Lung (tissue), 16 donors: ENCODE data around the gene ZNF568. TPM values are rescaled to one million over a fixed set of nuclear protein-coding genes. Genes with fewer than 3 reads are reported as not detected.
A peak's percentile ranks its signal among the peaks of the same experiment; 100 is the strongest.

Source experiments
- ATAC-seq: fragments of 200-7000 bp; cut with Tn5 transposase; one replicate; pipeline ENCODE4 v1.9.1; 2020; ENCODE audit warnings: moderate number of reproducible peaks; ENCODE audit not compliant: insufficient read depth, low FRiP score
- DNase-seq, 3 donors: peaks; one replicate each; pipeline ENCODE4 v3.0.0-alpha.2; 2013 to 2017
- H3K27ac ChIP-seq, 2 donors: one replicate each; pipeline ENCODE4 v1.5.1; 2013; ENCODE audit warnings: mild to moderate bottlenecking in 2 of 2, moderate library complexity in 2 of 2, control low read depth in 1 of 2, inconsistent platforms in 1 of 2, low read depth in 1 of 2, low read length in 1 of 2
- H3K27me3 ChIP-seq, 3 donors: one replicate each; pipeline ENCODE4 v1.5.1; 2013; ENCODE audit warnings: low read length in 2 of 3; ENCODE audit not compliant: control insufficient read depth in 3 of 3, insufficient read depth in 3 of 3
- H3K36me3 ChIP-seq, 4 donors: one replicate each; pipeline ENCODE4 v1.5.1; 2013; ENCODE audit warnings: low read length in 4 of 4, mild to moderate bottlenecking in 1 of 4, moderate library complexity in 1 of 4; ENCODE audit not compliant: control insufficient read depth in 4 of 4, insufficient read depth in 4 of 4
- H3K4me1 ChIP-seq, 5 donors: one replicate each; pipeline ENCODE4 v1.5.1; 2013; ENCODE audit warnings: low read length in 5 of 5, mild to moderate bottlenecking in 2 of 5, moderate library complexity in 1 of 5; ENCODE audit not compliant: control insufficient read depth in 5 of 5, insufficient read depth in 5 of 5
- H3K4me3 ChIP-seq: one replicate; pipeline ENCODE4 v1.5.1; 2013; ENCODE audit warnings: mild to moderate bottlenecking, control low read depth, moderate library complexity
- H3K9ac ChIP-seq, 2 donors: one replicate each; pipeline ENCODE4 v1.5.1; 2013; ENCODE audit warnings: low read length in 2 of 2, control low read depth in 1 of 2; ENCODE audit not compliant: insufficient read depth in 1 of 2
- H3K9me3 ChIP-seq, 4 donors: one replicate each; pipeline ENCODE4 v1.5.1; 2013; ENCODE audit warnings: low read length in 3 of 4, mild to moderate bottlenecking in 1 of 4, moderate library complexity in 1 of 4; ENCODE audit not compliant: control insufficient read depth in 4 of 4, insufficient read depth in 3 of 4
- CTCF ChIP-seq: IDR thresholded peaks from 2 replicates; pipeline ENCODE4 v1.5.1; 2012; ENCODE audit warnings: mild to moderate bottlenecking; ENCODE audit errors: control extremely low read depth, extremely low read depth
- WGBS, 2 donors: extraction: QIAGEN DNeasy Blood & Tissue Kit; methylation state at CpG; one replicate each; pipeline ENCODE4 v1.1.7; 2013; 5-methylcytosine and 5-hydroxymethylcytosine counted together
- long read RNA-seq, 5 donors: transcript quantifications; one replicate each; lab custom pipeline, GENCODE V29; 2026
- polyA plus RNA-seq, 2 donors: library from polyadenylated mRNA; stranded (reverse); fragments of 200-250 nt; gene quantifications; one replicate each; pipeline ENCODE4 v1.2.1, GENCODE V29; 2013
- total RNA-seq, 2 donors: library from RNA; depleted of rRNA in 1 of 2; stranded (reverse); fragments of >200 nt in 1 of 2; gene quantifications; one replicate each; pipeline ENCODE4 v1.2.1, GENCODE V29; 2014 to 2021
- donor health status: control.
- donor health status: control.
- donor health status: Bipolar disorder and iron deficiency.
- donor health status: healthy.
- donor health status: DM: yes; HTN: yes; CAD: no.

ZNF568 gene
- 10 to 100 TPM in 1 of 2 donors, 1 to 10 TPM in 1; 9.0 to 25.3 TPM for total RNA-seq
- 1 to 10 TPM; 2.5 to 3.2 TPM for polyA plus RNA-seq
- long read RNA-seq, donor 1, partial matches to known transcripts = 0 of 5 reads
- long read RNA-seq, donor 1, other reads (novel, unspliced or antisense) = 0 of 5 reads
- long read RNA-seq, donor 2 = 0 reads
- long read RNA-seq, donor 3, partial matches to known transcripts = 6 of 9 reads
- long read RNA-seq, donor 3, other reads (novel, unspliced or antisense) = 0 of 9 reads
- long read RNA-seq, donor 4, partial matches to known transcripts = 0 of 2 reads
- long read RNA-seq, donor 4, other reads (novel, unspliced or antisense) = 0 of 2 reads
- long read RNA-seq, donor 5, partial matches to known transcripts = 0 of 8 reads
- long read RNA-seq, donor 5, other reads (novel, unspliced or antisense) = 0 of 8 reads

GRCh38 chr19:36915992-36916830 lies at the start of gene ZNF568, which contains the start of gene ZNF829:
ZNF568 (plus strand) TSS chr19:36916332; CDS start chr19:36922771, 6,439 bp downstream.
ZNF829 (minus strand) TSS chr19:36916291; CDS start chr19:36915167, 1,124 bp downstream.
- WGBS, 2 donors = 0 to 1% methylated on average over 57 of the region's 57 CpGs
- DNase-seq (peak; percentile 93 to 95 (median 95)), ATAC-seq (peak; percentile 97)
- H3K27ac ChIP-seq = peak within 1 kb of the TSS; percentile 96 to 98
- H3K9ac ChIP-seq = peak within 1 kb of the TSS; percentile 94 to 98
- TF ChIP-seq CTCF = peak; percentile 7
- peaks cover 0 to 8% (median 0%) of the 10 kb centered on the region in 4 donors for H3K9me3 ChIP-seq
- H3K27me3 ChIP-seq = no peaks in the 10 kb centered on the region
- H3K4me1 ChIP-seq = peaks cover 0 to 13% (median 5%) of the 10 kb centered on the region in 5 donors
- peak within 1 kb of the TSS; percentile 82 for H3K4me3 ChIP-seq
- H3K36me3 ChIP-seq = peaks cover 2 to 21% (median 14%) of the 10 kb centered on the region in 4 donors

DNA sequence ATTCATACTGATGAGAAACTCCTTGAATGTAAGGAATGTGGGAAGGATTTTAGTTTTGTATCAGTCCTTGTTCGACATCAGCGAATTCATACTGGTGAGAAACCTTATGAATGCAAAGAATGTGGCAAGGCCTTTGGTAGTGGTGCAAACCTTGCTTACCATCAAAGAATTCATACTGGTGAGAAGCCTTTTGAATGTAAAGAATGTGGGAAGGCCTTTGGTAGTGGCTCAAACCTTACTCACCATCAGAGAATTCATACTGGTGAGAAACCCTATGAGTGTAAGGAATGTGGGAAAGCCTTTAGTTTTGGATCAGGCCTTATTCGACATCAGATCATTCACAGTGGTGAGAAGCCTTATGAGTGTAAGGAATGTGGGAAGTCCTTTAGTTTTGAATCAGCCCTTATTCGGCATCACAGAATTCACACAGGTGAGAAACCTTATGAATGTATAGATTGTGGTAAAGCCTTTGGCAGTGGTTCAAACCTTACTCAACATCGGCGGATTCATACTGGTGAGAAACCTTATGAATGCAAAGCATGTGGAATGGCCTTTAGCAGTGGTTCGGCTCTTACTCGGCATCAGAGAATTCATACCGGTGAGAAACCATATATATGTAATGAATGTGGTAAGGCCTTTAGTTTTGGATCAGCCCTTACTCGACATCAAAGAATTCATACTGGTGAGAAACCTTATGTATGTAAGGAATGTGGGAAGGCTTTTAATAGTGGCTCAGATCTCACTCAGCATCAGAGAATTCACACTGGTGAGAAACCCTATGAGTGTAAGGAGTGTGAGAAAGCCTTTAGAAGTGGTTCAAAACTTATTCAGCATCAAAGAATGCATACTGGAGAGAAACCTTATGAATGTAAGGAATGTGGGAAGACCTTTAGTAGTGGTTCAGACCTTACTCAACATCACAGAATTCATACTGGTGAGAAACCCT lies 38.9 kb upstream of the ZNF568 start:
- no peak for ATAC-seq
- no peak overlapping the region for H3K4me3 ChIP-seq
- WGBS, 2 donors = 97 to 98% methylated on average over 10 of the region's 10 CpGs

More for the DNA sequence above, 38.9 kb upstream of the ZNF568 start:
- Histone ChIP-seq H3K9me3 (peaks cover 27 to 64% (median 49%) of the 10 kb centered on the region in 4 donors), H3K36me3 (peaks cover 17 to 61% (median 28%) of the 10 kb centered on the region in 4 donors), H3K4me1 (no peaks in the 10 kb centered on the region), H3K27me3 (no peaks in the 10 kb centered on the region), H3K27ac (no peak overlapping the region), H3K9ac (no peak overlapping the region)
- DNase-seq = no peak
- no peak for TF ChIP-seq CTCF
